ENCODE results near the gene WFDC1. TPM values are rescaled to one million over a fixed set of nuclear protein-coding genes. Genes with fewer than 3 reads are reported as not detected.

Gene WFDC1
- total RNA-seq, 2 donors from 2014 or later: 60.9 to 80.8 TPM

DNA sequence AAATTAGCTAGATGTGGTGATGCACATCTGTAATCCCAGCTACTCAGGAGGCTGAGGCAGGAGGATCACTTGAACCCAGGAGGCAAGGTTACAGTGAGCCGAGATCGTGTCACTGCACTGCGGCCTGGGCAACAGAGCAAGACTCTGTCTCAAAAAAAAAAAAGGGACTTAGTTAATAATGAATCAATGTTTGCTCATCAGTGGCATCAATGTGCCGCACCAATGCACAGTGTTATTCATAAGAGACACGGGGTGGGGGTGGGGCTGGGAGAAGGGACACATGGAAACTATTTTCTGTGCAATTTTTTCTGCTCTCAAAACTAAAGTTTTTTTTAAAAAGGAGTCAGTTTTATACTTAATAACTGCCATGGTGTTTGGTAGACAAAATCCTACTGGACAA, 66.9 kb downstream of the WFDC1 start:
- WGBS: 79% methylated on average over 5 of the region's 5 CpGs
- H3K27me3 ChIP-seq (replicated peaks; ENCODE audit: insufficient read depth): no peaks in the 10 kb centered on the region
- H3K4me3 ChIP-seq: no peak overlapping the region
- H3K27ac ChIP-seq: no peak overlapping the region
- no peaks in the 10 kb centered on the region for H3K9me3 ChIP-seq
- H3K36me3 ChIP-seq: no peaks in the 10 kb centered on the region
- DNase-seq (ENCODE audit: low spot score): no peak
- intact Hi-C loops (cut with DNase I): no loop called here
- TF ChIP-seq CTCF (IDR thresholded peaks at IDR 0.05) (no peak), POLR2A (IDR thresholded peaks at IDR 0.05) (no peak), POLR2AphosphoS5 (IDR thresholded peaks at IDR 0.05) (no peak)
- no peaks in the 10 kb centered on the region for H3K4me1 ChIP-seq (replicated peaks)

DNA sequence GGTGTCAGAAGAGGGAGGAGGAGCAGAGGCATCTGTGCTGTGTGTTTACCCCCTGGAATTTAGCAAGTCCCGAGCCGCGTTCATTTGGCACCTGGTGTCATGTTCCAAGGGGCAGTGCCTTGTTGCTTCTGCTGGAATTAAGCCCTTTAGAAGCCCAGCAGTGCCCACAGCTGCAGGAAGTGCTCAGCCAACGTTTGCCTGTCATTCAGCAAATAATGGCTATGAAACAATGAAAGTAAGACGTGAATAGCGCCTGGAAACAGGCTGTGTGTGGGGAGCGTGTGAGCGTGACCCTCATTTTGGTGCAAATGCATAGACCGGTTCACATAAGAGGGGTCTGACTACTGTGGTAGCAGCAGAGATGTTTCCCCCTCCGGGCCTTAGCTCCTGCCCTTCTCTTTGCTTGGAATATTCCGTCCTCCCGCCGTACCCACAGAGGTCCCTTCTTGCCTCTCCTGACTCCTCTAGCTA, 67.8 kb downstream of the WFDC1 start:
- H3K27me3 ChIP-seq (replicated peaks; ENCODE audit: insufficient read depth): no peaks in the 10 kb centered on the region
- TF ChIP-seq POLR2AphosphoS5 (IDR thresholded peaks at IDR 0.05) (no peak), POLR2A (IDR thresholded peaks at IDR 0.05) (no peak), CTCF (IDR thresholded peaks at IDR 0.05) (no peak)
- no peak overlapping the region for H3K4me3 ChIP-seq
- H3K9me3 ChIP-seq: no peaks in the 10 kb centered on the region
- WGBS: 48% methylated on average over 13 of the region's 13 CpGs
- H3K27ac ChIP-seq: no peak overlapping the region
- H3K36me3 ChIP-seq: no peaks in the 10 kb centered on the region
- no peaks in the 10 kb centered on the region for H3K4me1 ChIP-seq (replicated peaks)
- intact Hi-C loops (cut with DNase I): no loop called here
- no peak for DNase-seq (ENCODE audit: low spot score)

DNA sequence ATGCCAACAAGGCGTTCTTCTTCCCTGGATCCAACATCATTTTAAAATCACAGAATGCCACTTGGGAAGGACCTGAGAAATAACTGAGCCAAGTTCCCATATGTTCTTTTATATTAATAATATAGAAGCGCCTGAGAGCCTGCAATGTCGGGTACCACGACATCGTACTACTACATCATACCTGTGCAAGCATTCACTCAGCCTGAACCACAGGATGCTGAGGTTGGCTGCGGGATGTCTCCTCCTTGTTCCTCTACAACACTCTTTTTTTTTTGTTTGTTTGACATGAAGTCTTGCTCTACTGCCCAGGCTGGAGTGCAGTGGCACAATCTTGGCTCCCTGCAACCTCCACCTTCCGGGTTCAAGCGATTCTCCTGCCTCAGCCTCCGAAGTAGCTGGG, 71.5 kb downstream of the WFDC1 start:
- H3K9me3 ChIP-seq: no peaks in the 10 kb centered on the region
- intact Hi-C loops (cut with DNase I): no loop called here
- no peak overlapping the region for H3K27ac ChIP-seq
- no peaks in the 10 kb centered on the region for H3K27me3 ChIP-seq (replicated peaks; ENCODE audit: insufficient read depth)
- no peak for DNase-seq (ENCODE audit: low spot score)
- no peaks in the 10 kb centered on the region for H3K36me3 ChIP-seq
- 84% methylated on average over 9 of the region's 9 CpGs for WGBS
- TF ChIP-seq CTCF (IDR thresholded peaks at IDR 0.05): no peak
- TF ChIP-seq POLR2A (IDR thresholded peaks at IDR 0.05): no peak
- no peak for TF ChIP-seq POLR2AphosphoS5 (IDR thresholded peaks at IDR 0.05)
- no peak overlapping the region for H3K4me3 ChIP-seq
- no peaks in the 10 kb centered on the region for H3K4me1 ChIP-seq (replicated peaks)

DNA sequence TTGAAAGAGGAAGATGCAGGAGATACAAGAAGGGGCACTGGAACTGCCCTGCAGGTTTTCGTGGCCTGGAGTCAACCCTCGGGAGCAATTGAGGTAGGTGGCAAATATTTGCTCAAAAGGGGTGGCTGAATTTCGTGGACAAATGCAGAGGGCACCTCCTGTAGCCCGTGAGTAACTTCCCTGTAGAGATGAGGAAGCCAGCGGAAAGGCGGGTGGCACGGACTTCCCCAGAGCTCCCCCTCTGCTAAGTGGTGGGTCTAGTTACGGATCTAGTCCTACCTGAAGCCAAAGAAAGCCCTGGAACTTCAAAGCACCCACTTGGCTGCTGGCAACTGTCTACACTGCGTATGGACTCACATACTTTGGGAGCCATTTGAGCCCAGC, 72.6 kb downstream of the WFDC1 start:
- Histone ChIP-seq H3K36me3 (no peaks in the 10 kb centered on the region), H3K9me3 (no peaks in the 10 kb centered on the region), H3K27me3 (replicated peaks; ENCODE audit: insufficient read depth) (no peaks in the 10 kb centered on the region), H3K4me3 (no peak overlapping the region), H3K4me1 (replicated peaks) (no peaks in the 10 kb centered on the region), H3K27ac (no peak overlapping the region)
- DNase-seq (ENCODE audit: low spot score): no peak
- intact Hi-C loops (cut with DNase I): no loop called here
- WGBS: 43% methylated on average over 9 of the region's 9 CpGs
- no peak for TF ChIP-seq POLR2A (IDR thresholded peaks at IDR 0.05)

DNA sequence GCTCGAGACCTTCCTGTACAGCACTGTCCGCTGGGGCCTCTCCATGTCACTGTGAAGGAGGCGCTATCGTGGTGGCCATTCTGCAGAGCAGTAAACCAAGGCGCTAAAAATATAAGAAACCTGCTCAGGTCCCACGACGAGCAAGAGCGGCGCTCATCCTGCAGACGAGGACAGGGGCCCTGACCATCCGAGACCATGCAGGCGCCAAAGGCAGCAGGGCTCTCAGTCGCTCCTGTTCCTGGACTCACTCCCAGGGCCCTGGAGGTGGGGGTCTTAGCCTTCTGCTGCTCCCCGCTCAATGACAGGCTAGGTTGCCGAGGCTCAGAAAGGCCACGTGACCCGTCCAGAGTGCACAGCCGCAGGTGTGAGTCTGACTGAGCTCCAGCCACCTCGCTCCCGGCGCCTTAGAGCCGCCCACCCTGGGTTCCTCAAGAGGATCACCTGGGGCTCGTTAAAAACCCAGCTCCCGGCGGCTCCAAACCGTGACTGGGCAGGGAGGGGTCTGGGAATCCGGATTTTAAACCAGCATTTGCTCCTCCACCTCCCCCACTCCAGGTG, 73.2 kb downstream of the WFDC1 start:
- no peaks in the 10 kb centered on the region for H3K9me3 ChIP-seq
- H3K27ac ChIP-seq: peak overlapping the region; percentile 70 to 75
- no peaks in the 10 kb centered on the region for H3K4me1 ChIP-seq (replicated peaks)
- whole genome bisulfite sequencing: 28% methylated on average over 24 of the region's 27 CpGs
- TF ChIP-seq POLR2A (IDR thresholded peaks at IDR 0.05) (no peak), CTCF (IDR thresholded peaks at IDR 0.05) (no peak), POLR2AphosphoS5 (IDR thresholded peaks at IDR 0.05) (no peak)
- intact Hi-C loops (cut with DNase I): no loop called here
- H3K4me3 ChIP-seq: peak overlapping the region; percentile 45 to 46
- DNase-seq (ENCODE audit: low spot score): peak; percentile 26
- no peaks in the 10 kb centered on the region for H3K36me3 ChIP-seq
- no peaks in the 10 kb centered on the region for H3K27me3 ChIP-seq (replicated peaks; ENCODE audit: insufficient read depth)
